A673 (cell line): ENCODE data around the gene ZC3HAV1. TPM values are rescaled to one million over a fixed set of nuclear protein-coding genes. Genes with fewer than 3 reads are reported as not detected.
A peak's percentile ranks its signal among the peaks of the same experiment; 100 is the strongest.

ENCODE experiments used
- BruUV-seq: library from RNA; stranded (reverse); fragments of 400-500 nt; replicated peaks from 2 replicates; lab custom pipeline; 2021; lab: Mats Ljungman, UMichigan
- CTCF ChIA-PET: fragments of 300-600 bp; sonication (Branson Sonifier 250); formaldehyde crosslinking; loops from one replicate; lab custom pipeline; 2022; ENCODE audit warnings: antibody characterized with exemption; lab: Charles Lee
- POLR2A ChIA-PET: fragments of 300-600 bp; sonication (Branson Sonifier 250); formaldehyde crosslinking; loops from one replicate; lab custom pipeline; 2022; ENCODE audit warnings: antibody characterized with exemption; ENCODE audit not compliant: low non-redundant PET; lab: Charles Lee
- DNase-seq: peaks from one replicate; pipeline ENCODE4 v3.0.0-alpha.2; 2015; ENCODE audit warnings: low spot score
- H3K27ac ChIP-seq: fragments of 200-600 bp; sonication (generic); 2 replicates; pipeline ENCODE4 v1.5.1; 2016; ENCODE audit warnings: mixed run types, low read depth, mild to moderate bottlenecking, mixed read lengths, antibody characterized with exemption, low read length; ENCODE audit not compliant: poor library complexity, severe bottlenecking
- H3K27me3 ChIP-seq: fragments of 200-600 bp; sonication (generic); replicated peaks from 2 replicates; pipeline ENCODE4 v1.6.1; 2017; ENCODE audit warnings: mixed run types, low read depth, mild to moderate bottlenecking, mixed read lengths, antibody characterized with exemption, low read length; ENCODE audit not compliant: insufficient read depth, poor library complexity
- H3K36me3 ChIP-seq: fragments of 200-600 bp; sonication (generic); 2 replicates; pipeline ENCODE4 v1.6.1; 2016; ENCODE audit warnings: mixed run types, mild to moderate bottlenecking, mixed read lengths, antibody characterized with exemption, low read length; ENCODE audit not compliant: insufficient read depth, poor library complexity, severe bottlenecking
- H3K4me1 ChIP-seq: fragments of 200-600 bp; sonication (generic); 2 replicates; pipeline ENCODE4 v1.6.1; 2017; ENCODE audit warnings: mixed run types, mild to moderate bottlenecking, mixed read lengths, antibody characterized with exemption, low read length; ENCODE audit not compliant: insufficient read depth, poor library complexity, severe bottlenecking
- H3K4me3 ChIP-seq: fragments of 200-600 bp; sonication (generic); 2 replicates; pipeline ENCODE4 v1.5.1; 2016; ENCODE audit warnings: low read depth, mixed run types, mild to moderate bottlenecking, mixed read lengths, low read length; ENCODE audit not compliant: poor library complexity, severe bottlenecking
- H3K9me3 ChIP-seq: fragments of 200-600 bp; sonication (generic); 2 replicates; pipeline ENCODE4 v1.6.1; 2016; ENCODE audit warnings: mixed run types, low read depth, mild to moderate bottlenecking, mixed read lengths, antibody characterized with exemption, low read length; ENCODE audit not compliant: poor library complexity, severe bottlenecking
- CTCF ChIP-seq: fragments of 300-800, 200-600 bp; sonication (generic); conservative IDR thresholded peaks from 2 replicates; pipeline ENCODE4 v1.5.1; 2017; ENCODE audit warnings: low read depth, mild to moderate bottlenecking, antibody characterized with exemption, low read length, moderate library complexity, mixed read lengths
- EZH2 ChIP-seq: fragments of 200-600 bp; sonication (generic); IDR thresholded peaks from 2 replicates; pipeline ENCODE4 v1.6.1; 2017; ENCODE audit warnings: borderline replicate concordance, low read depth, mild to moderate bottlenecking, mixed read lengths, antibody characterized with exemption, low read length; ENCODE audit not compliant: poor library complexity, severe bottlenecking
- intact Hi-C: fragments of 100-400 bp; cut with micrococcal nuclease; formaldehyde crosslinking; loops from one replicate; pipeline ENCODE4 v1.10.0; 2022; ENCODE audit not compliant: unreplicated experiment
- total RNA-seq: library from RNA; stranded (reverse); gene quantifications from 2 replicates; pipeline ENCODE4 v1.2.3, GENCODE V29; 2021

The ZC3HAV1 gene
- total RNA-seq, 1 experiment from 2014 or later = 16.9 TPM

- no TSS peak for BruUV-seq
- intact Hi-C loops = no loop called here
- Histone ChIP-seq H3K4me3 (no peak overlapping the region), H3K27me3 (no peaks in the 10 kb centered on the region), H3K4me1 (peaks cover 4% of the 10 kb centered on the region), H3K36me3 (peaks cover 2% of the 10 kb centered on the region), H3K9me3 (no peaks in the 10 kb centered on the region), H3K27ac (no peak overlapping the region)
- TF ChIP-seq CTCF (no peak), EZH2 (no peak)
- ChIA-PET POLR2A (no interaction called here), CTCF (no interaction called here)
- no peak for DNase-seq
These were observed 61.5 kb downstream of the ZC3HAV1 start for GRCh38 chr7:139047970-139048369.

GRCh38 chr7:139046143-139046542 is 63.4 kb downstream of the ZC3HAV1 start:
- peak; percentile 17 for DNase-seq

GRCh38 chr7:139044813-139045794 is 64.4 kb downstream of the ZC3HAV1 start:
- DNase-seq = no peak
- intact Hi-C loops = no loop called here
- BruUV-seq = no TSS peak
- Histone ChIP-seq H3K27me3 (no peaks in the 10 kb centered on the region), H3K4me1 (no peaks in the 10 kb centered on the region), H3K9me3 (no peaks in the 10 kb centered on the region), H3K27ac (no peak overlapping the region), H3K4me3 (no peak overlapping the region), H3K36me3 (peaks cover 2% of the 10 kb centered on the region)
- no peak for TF ChIP-seq CTCF
- no peak for TF ChIP-seq EZH2
- ChIA-PET CTCF (no interaction called here), POLR2A (interaction anchor here (0.6 kb wide), 1 partner anchor 60 kb away, joined by 3 read pairs; no protein-coding TSS in a partner anchor)

More at GRCh38 chr7:139046143-139046542, 63.4 kb downstream of the ZC3HAV1 start:
- no TSS peak for BruUV-seq
- H3K27ac ChIP-seq = no peak overlapping the region
- H3K4me3 ChIP-seq = no peak overlapping the region
- no peaks in the 10 kb centered on the region for H3K27me3 ChIP-seq
- no peaks in the 10 kb centered on the region for H3K4me1 ChIP-seq
- ChIA-PET CTCF (interaction anchor here (0.5 kb wide), 1 partner anchor 48 kb away, joined by 4 read pairs; no protein-coding TSS in a partner anchor), POLR2A (no interaction called here)
- peaks cover 2% of the 10 kb centered on the region for H3K36me3 ChIP-seq
- TF ChIP-seq CTCF = no peak
- TF ChIP-seq EZH2 = no peak
- H3K9me3 ChIP-seq = no peaks in the 10 kb centered on the region
- intact Hi-C loops = no loop called here
